Peyer's patch (tissue), 4 donors: Measurements from ENCODE around the gene SYVN1. TPM values are rescaled to one million over a fixed set of nuclear protein-coding genes. Genes with fewer than 3 reads are reported as not detected.

Source experiments
- DNase-seq, 3 donors: peaks; one replicate each; pipeline ENCODE4 v3.0.0-alpha.2; 2017 to 2019
- H3K27ac ChIP-seq, 4 donors: fragments of 200-600 bp; sonication (generic); one replicate each; pipeline ENCODE4 v1.5.1; 2016 to 2019
- H3K27me3 ChIP-seq, 2 donors: fragments of 200-600 bp; sonication (generic); one replicate each; pipeline ENCODE4 v1.5.1; 2019
- H3K36me3 ChIP-seq, 3 donors: fragments of 200-600 bp; sonication (generic); one replicate each; pipeline ENCODE4 v1.5.1; 2016 to 2019
- H3K4me1 ChIP-seq, 4 donors: fragments of 200-600 bp; sonication (generic); one replicate each; pipeline ENCODE4 v1.5.1; 2016 to 2019
- H3K4me3 ChIP-seq, 4 donors: fragments of 200-600 bp; sonication (generic); 1 replicate in 3 of 4; 2 replicates in 1 of 4; pipeline ENCODE4 v1.5.1; 2016 to 2019; ENCODE audit warnings: mild to moderate bottlenecking in 1 of 4
- H3K9me3 ChIP-seq, 4 donors: fragments of 200-600 bp; sonication (generic); one replicate each; pipeline ENCODE4 v1.5.1; 2016 to 2019; ENCODE audit warnings: mild to moderate bottlenecking in 1 of 4
- POLR2A ChIP-seq, 2 donors: fragments of 450-650 bp; IDR thresholded peaks; one replicate each; pipeline ENCODE4 v1.5.1; 2017; ENCODE audit warnings: antibody characterized with exemption in 2 of 2, mild to moderate bottlenecking in 2 of 2, moderate library complexity in 2 of 2
- total RNA-seq, 4 donors: library from RNA; depleted of rRNA; stranded (reverse); fragments of >200 nt; gene quantifications; one replicate each; pipeline ENCODE4 v1.1.0, GENCODE V29; 2016
- TF ChIP-seq, protein P1 (sequence below), 6 experiments: fragments of 450-650 bp in 4 of 6; fragments of 200-600 bp in 2 of 6; sonication (generic) in 1 of 6; IDR thresholded peaks; one replicate each; pipeline ENCODE4 v1.5.1; 2017 to 2019; ENCODE audit warnings: antibody characterized with exemption in 6 of 6, mild to moderate bottlenecking in 3 of 6, moderate library complexity in 1 of 6

Gene SYVN1
- 10 to 100 TPM; 37.1 to 61.9 (median 51.6) TPM for total RNA-seq

DNA sequence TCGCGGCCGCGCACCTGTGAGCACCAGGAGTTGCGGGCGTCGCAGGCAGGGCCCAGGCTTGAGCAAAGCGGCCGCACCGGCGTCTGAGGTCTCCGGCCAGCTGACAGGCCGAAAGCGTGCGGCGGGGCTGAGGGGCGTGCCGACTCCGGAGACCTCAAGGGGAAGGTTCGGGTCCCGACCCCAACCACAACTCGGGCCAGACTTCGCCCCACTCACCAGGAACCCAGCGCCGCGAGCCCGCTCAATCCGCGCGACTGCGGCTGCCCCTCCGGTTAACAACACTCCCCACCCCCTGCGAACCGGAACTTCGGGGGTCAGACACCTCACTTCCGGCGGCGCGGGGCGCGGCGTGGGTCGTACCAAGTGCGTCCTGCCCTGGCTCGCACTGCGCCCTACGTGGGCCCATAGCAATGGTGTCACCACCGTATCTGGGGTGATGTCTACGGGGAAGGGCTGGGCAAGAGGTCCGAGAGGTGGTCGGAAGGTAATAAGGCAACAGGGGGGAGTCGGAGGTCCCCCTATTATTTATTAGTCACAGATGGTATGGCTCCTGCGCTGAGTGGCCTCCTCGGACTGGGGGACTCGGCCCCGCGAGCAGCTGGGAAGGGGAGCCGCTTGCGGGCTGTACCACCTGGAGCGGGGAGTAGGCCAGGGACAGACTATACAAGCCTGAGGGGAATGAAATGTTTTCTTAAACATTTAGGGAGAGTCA, at the start of gene SYVN1:
SYVN1 (minus strand) TSS at position 280 of the 712 bp plus-strand sequence. CDS start 918 bp downstream, outside the sequence.
- Histone ChIP-seq H3K27ac (peak within 1 kb of the TSS; percentile 96 to 99 (median 98)), H3K4me1 (peaks cover 0 to 30% (median 13%) of the 10 kb centered on the region in 4 donors), H3K27me3 (no peaks in the 10 kb centered on the region), H3K4me3 (peak within 1 kb of the TSS; percentile 81 to 96 (median 86)), H3K9me3 (no peaks in the 10 kb centered on the region), H3K36me3 (peaks cover 0 to 35% (median 0%) of the 10 kb centered on the region in 3 donors)
- DNase-seq, result peak; percentile 94 to 97 (median 96)
- peak; percentile 97 to 98 for TF ChIP-seq POLR2A (IDR thresholded peaks at IDR 0.05)
- TF ChIP-seq, protein P1, sequence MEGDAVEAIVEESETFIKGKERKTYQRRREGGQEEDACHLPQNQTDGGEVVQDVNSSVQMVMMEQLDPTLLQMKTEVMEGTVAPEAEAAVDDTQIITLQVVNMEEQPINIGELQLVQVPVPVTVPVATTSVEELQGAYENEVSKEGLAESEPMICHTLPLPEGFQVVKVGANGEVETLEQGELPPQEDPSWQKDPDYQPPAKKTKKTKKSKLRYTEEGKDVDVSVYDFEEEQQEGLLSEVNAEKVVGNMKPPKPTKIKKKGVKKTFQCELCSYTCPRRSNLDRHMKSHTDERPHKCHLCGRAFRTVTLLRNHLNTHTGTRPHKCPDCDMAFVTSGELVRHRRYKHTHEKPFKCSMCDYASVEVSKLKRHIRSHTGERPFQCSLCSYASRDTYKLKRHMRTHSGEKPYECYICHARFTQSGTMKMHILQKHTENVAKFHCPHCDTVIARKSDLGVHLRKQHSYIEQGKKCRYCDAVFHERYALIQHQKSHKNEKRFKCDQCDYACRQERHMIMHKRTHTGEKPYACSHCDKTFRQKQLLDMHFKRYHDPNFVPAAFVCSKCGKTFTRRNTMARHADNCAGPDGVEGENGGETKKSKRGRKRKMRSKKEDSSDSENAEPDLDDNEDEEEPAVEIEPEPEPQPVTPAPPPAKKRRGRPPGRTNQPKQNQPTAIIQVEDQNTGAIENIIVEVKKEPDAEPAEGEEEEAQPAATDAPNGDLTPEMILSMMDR (IDR thresholded peaks at IDR 0.05), result peak in 1 of 6 experiments; percentile 22

DNA sequence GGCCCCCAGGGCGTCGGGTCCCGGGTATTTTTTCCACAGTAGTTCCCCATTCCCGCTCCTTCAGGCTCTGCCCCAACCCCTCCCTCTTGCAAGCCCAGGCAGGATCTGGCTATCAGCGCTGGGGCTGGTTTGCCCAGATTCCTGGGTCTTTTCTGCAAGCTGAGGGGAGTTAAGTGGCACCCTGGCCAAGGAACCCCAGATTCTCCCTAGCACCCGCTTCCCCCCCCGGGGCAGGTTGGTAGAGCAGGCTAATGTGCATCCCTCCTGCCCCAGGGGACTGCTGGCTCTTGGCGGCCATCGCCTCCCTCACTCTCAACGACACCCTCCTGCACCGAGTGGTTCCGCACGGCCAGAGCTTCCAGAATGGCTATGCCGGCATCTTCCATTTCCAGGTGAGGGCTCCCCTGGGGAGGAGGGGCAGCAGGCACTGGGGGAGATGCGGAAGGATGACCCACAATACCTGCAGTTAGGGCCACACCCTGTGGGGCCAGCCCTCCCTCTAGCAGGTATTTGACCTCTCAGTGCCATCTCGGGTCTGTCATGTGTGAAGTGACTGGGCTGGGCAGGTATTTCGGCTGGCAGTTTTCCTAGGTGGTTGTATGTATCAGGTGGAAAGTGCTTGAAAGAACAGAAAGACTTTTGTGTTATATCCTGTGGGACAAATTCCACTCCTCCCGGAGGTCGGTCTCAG, 49.0 kb upstream of the SYVN1 start:
- H3K27ac ChIP-seq, result peak overlapping the region; percentile 90 to 99 (median 94)

DNA sequence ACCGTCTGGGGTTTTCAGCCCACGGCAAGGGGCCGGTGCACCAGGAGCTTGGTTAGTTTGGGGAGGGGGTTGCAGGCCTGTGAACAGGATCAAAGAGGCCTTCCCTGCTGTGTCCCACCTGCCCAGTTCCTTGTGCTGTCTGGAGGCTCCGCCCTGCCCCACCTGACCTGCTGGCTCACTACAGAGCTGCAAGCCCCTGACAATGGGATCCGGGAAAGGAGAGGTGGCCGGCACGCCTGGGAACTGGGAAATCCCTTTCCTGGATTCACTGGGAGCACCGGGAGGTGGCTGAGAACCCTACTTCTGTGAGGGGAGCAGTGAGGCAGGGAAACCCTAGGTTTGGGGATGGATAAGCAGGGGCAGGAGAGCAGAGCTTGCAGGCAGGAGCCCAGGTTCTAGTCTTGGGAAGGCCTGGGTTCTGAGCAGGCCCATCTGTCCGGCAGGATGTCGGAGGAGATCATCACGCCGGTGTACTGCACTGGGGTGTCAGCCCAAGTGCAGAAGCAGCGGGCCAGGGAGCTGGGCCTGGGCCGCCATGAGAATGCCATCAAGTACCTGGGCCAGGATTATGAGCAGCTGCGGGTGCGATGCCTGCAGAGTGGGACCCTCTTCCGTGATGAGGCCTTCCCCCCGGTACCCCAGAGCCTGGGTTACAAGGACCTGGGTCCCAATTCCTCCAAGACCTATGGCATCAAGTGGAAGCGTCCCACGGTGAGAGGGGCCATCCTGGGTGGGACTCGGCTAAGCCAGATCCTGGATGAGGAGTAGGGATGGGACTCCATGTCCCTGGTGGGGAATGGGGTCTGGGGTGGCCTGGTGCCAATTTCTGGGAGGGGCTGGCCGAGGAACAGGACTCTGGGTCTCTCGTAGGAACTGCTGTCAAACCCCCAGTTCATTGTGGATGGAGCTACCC, 48.2 kb upstream of the SYVN1 start:
- Histone ChIP-seq H3K27me3 (no peaks in the 10 kb centered on the region), H3K9me3 (no peaks in the 10 kb centered on the region), H3K36me3 (peaks cover 0 to 36% (median 0%) of the 10 kb centered on the region in 3 donors), H3K4me1 (peaks cover 0 to 31% (median 9%) of the 10 kb centered on the region in 4 donors), H3K4me3 (peak overlapping the region; percentile 75 to 97 (median 82)), H3K27ac (peak overlapping the region; percentile 90 to 99 (median 94))
- DNase-seq, result peak; percentile 39 to 73 (median 68)
- TF ChIP-seq, protein P1 (IDR thresholded peaks at IDR 0.05), result no peak
- TF ChIP-seq POLR2A (IDR thresholded peaks at IDR 0.05), result no peak

More for the DNA sequence above, 49.0 kb upstream of the SYVN1 start:
- TF ChIP-seq POLR2A (IDR thresholded peaks at IDR 0.05), result peak in 1 of 2 donors; percentile 8
- TF ChIP-seq, protein P1 (IDR thresholded peaks at IDR 0.05), result no peak
- H3K4me1 ChIP-seq, result peaks cover 0 to 31% (median 9%) of the 10 kb centered on the region in 4 donors
- no peaks in the 10 kb centered on the region for H3K9me3 ChIP-seq
- H3K36me3 ChIP-seq, result peaks cover 0 to 44% (median 0%) of the 10 kb centered on the region in 3 donors
- peak; percentile 15 to 72 (median 64) for DNase-seq
- no peaks in the 10 kb centered on the region for H3K27me3 ChIP-seq
- H3K4me3 ChIP-seq, result peak overlapping the region in 3 of 4 donors; percentile 77 to 97 (median 86)

DNA sequence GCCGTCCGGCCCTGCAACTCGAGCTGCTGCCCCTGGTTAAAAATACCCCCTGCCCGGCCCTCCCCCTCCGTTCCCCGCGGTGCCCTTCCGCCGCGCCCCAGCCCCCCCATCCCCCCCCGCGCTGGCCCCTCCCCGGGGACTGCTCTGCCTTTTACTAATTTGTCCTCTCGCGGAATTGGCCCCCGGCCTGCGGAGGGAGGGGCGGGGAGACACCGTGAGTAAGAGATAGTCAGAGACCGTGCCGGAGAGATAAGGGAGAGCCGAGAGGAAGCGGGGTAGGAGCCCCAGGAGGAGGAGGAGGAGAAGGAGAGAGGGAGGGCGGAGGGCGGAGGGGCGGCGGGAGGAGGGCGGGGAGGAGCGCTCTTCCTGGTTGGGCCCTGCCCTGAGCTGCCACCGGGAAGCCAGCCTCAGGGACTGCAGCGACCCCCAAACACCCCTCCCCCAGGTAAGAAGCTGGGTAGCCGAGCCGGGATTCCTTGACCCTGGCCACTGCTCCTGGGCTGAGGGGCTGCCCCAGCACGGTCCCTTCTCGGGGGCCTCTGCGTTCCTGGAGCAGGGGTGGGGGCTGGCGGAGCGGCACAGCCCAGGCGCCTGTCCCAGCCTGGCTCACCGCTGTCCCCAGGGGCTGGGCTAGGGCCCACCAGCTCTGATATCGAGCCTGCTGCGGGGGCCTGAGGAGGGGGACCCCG, 47.4 kb upstream of the SYVN1 start, which contains the start of gene CAPN1:
CAPN1 (plus strand) TSS at position 360 of the 689 bp plus-strand sequence. CDS start 774 bp downstream, outside the sequence.
- peak within 1 kb of the TSS; percentile 75 to 97 (median 82) for H3K4me3 ChIP-seq
- H3K27ac ChIP-seq, result peak within 1 kb of the TSS; percentile 90 to 99 (median 94)
- no peaks in the 10 kb centered on the region for H3K9me3 ChIP-seq
- H3K36me3 ChIP-seq, result peaks cover 0 to 28% (median 0%) of the 10 kb centered on the region in 3 donors
- peak; percentile 79 to 95 (median 91) for DNase-seq
- H3K27me3 ChIP-seq, result no peaks in the 10 kb centered on the region
- peaks cover 0 to 31% (median 9%) of the 10 kb centered on the region in 4 donors for H3K4me1 ChIP-seq
- TF ChIP-seq, protein P1 (IDR thresholded peaks at IDR 0.05), result peak in 1 of 6 experiments; percentile 17
- TF ChIP-seq POLR2A (IDR thresholded peaks at IDR 0.05), result peak in 1 of 2 donors; percentile 23
